GM12874 (cell line): Measurements from ENCODE around the gene PPFIA2.

Experiments used
- TF ChIP-seq, protein P1 (sequence below): IDR thresholded peaks from 2 replicates; pipeline ENCODE4 v1.5.1; 2011; ENCODE audit warnings: low read depth, mild to moderate bottlenecking, control low read depth, low read length, moderate library complexity; ENCODE audit not compliant: insufficient read depth

Gene PPFIA2

DNA sequence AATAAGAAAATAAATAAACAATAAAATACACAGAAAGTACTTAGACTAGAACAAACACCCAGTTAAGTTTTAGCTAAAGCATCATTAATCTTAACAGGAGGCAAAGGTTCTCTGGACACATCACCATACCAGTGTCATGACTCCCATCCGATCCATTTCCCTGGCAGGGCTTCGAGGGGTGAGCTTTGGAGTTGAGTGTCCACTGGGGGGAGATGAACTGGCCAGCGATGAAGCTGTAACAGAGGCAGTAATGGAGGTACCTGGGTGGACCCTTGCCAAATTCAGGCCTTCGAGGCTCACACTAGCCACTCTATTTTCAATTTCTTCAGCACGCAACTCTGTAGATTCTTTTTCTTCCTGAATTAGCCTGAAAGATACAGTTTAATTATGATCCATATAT is 411.7 kb downstream of the PPFIA2 start:
- TF ChIP-seq, protein P1, sequence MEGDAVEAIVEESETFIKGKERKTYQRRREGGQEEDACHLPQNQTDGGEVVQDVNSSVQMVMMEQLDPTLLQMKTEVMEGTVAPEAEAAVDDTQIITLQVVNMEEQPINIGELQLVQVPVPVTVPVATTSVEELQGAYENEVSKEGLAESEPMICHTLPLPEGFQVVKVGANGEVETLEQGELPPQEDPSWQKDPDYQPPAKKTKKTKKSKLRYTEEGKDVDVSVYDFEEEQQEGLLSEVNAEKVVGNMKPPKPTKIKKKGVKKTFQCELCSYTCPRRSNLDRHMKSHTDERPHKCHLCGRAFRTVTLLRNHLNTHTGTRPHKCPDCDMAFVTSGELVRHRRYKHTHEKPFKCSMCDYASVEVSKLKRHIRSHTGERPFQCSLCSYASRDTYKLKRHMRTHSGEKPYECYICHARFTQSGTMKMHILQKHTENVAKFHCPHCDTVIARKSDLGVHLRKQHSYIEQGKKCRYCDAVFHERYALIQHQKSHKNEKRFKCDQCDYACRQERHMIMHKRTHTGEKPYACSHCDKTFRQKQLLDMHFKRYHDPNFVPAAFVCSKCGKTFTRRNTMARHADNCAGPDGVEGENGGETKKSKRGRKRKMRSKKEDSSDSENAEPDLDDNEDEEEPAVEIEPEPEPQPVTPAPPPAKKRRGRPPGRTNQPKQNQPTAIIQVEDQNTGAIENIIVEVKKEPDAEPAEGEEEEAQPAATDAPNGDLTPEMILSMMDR, result no peak

DNA sequence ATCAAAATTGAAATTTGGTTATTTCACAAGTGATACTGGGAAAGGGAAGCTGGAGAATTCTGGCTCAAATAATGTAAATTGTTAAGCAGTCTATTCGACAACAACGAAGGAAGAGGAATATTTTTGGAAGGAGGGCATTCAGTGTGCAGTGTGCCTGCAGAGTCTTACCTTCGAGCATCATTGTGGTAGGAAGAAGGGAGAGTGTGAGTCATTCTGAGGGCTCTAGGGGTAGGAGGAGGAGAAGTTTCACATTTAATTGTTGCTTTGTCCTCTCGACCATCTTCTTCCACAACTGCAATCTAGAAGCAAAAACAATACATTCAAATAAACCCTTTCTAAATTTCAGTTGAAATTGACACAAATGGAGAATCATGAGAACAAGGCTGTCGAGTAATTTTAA is 418.2 kb downstream of the PPFIA2 start:
- TF ChIP-seq, protein P1, result no peak

DNA sequence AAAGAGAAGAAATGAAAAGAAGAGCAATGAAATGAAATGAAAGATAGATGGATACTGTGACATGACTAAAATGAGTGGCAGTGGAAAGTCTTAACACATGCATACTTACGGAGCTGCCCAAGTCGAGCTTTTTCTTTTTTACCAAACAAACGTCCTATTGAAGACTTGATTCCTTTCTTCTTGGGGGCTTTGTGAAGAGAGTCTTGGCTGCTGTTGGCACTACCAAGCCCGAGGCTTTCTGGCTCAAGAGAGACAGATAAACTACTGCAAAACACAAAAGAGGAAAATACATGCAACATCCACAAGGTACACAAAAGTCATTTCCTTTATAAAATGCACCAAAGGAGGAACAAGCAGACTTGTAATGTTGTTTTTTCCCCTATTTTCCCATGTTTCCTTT is 420.1 kb downstream of the PPFIA2 start:
- TF ChIP-seq, protein P1, result no peak

DNA sequence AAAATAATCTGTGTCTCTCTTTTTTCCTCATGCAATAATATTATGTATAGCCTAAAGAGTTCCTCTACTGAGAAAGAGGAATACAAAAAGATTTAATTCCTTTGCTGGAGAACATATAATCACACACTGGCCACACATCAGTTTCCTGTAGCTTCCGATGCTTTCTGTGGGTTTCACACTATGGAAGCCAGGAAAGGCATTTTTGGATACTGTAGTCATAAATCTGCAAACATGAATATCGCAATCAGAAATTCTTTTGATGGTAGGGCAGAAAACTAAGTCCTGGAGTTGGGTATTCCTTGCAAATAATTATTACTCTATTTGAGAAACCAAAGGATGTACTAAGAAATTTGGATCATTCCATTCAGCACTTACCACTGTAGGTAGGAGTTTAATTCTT is 421.3 kb downstream of the PPFIA2 start:
- TF ChIP-seq, protein P1, result no peak

DNA sequence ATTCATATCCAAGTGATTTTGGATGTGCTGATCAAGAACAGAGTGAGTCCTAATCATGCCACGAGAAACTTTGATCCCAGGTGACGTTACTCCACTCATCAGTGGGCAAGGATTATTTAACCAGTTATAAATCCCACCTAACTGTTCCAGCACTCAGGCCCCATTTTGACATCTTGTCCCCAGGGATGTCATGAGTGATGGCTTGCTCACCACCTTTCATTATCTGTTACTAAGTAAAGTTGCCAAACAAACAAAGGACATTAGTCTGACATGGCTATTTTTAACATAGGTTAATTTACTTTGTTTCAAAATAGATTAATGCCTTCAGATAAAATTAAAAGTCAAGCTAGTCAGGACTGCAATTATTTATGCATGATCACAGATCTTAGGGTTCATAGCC is 425.3 kb downstream of the PPFIA2 start:
- TF ChIP-seq, protein P1, result no peak

DNA sequence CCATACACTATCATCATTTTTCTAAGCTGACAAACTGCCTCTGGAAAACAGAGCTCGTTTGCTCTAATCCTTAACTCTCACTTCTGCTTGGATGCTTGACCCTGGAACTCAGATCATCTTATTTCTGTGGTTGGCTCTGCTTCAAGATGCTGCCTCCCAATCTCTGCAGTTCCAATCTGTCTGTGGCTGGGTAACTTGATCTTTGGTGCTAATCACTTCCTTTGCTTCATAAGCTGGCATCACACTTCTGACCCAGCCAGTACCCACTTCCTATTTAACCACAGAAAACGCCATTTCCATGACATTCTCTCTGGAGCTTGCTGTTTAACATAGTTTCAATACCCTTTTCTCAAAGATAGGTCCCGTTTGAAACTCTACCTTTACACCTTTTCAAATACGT is 427.1 kb downstream of the PPFIA2 start:
- TF ChIP-seq, protein P1, result no peak

DNA sequence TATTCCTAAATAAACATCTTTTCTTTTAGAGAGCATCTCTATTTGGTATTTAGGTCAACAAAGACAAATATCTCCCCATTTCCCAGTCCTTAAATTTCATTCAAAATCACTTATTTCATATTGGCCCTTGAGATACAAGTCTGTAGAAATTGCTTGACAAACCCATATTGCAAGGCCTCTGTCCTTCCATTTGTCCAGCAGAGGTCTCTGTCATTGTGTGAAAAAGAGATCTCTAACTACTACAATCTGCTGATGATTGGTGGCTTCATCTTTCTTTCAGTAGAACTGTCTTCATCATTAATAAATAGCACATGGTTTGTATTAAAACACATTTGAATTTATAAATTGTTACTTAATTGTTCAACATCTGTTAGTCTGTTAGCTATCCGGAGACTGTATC is 428.7 kb downstream of the PPFIA2 start:
- TF ChIP-seq, protein P1, result no peak

DNA sequence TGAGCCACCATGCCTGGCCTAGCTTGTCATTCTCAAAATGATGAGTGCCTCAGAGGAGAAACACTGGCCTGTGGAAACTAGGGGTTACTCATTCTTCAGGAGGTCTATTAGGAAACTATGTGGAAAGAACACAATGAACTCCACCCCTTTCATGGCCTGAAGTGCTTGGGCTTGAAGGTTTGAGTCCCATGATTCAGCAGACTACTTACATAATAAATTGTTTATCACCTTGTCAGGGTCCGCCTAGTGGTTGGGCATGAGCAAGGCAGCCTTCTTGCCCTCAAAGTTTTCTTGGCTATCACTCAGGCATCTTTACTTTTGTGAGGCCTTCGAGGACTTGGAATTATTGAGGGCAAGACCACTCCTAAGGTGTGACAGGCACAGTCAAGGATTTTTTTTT is 430.1 kb downstream of the PPFIA2 start:
- TF ChIP-seq, protein P1, result peak; percentile 60
